HG02840 (cell line): ENCODE results near the gene ASCC2.

Experiments
- ATAC-seq: cut with Tn5 transposase; IDR thresholded peaks from one replicate; pipeline ENCODE4 v1.9.1; 2021; ENCODE audit warnings: mild to moderate bottlenecking, moderate library complexity, moderate number of reproducible peaks; ENCODE audit not compliant: unreplicated experiment, low FRiP score

ASCC2 gene

GRCh38 chr22:29793396-29793795, 44.7 kb downstream of the ASCC2 start:
- ATAC-seq: no peak

- no peak for ATAC-seq
These were observed 48.0 kb downstream of the ASCC2 start for GRCh38 chr22:29790061-29790460.

GRCh38 chr22:29788339-29789279, 49.5 kb downstream of the ASCC2 start:
- no peak for ATAC-seq

GRCh38 chr22:29787371-29787980, 50.6 kb downstream of the ASCC2 start:
- ATAC-seq: no peak

GRCh38 chr22:29786031-29786430, 52.0 kb downstream of the ASCC2 start:
- no peak for ATAC-seq

- no peak for ATAC-seq
These were observed 53.4 kb downstream of the ASCC2 start for GRCh38 chr22:29784451-29785361.

GRCh38 chr22:29782061-29782845, 55.8 kb downstream of the ASCC2 start:
- no peak for ATAC-seq

GRCh38 chr22:29780748-29781676, 57.1 kb downstream of the ASCC2 start:
- ATAC-seq: no peak

GRCh38 chr22:29780220-29780619, 57.9 kb downstream of the ASCC2 start:
- no peak for ATAC-seq

- no peak for ATAC-seq
These were observed 64.8 kb downstream of the ASCC2 start for GRCh38 chr22:29773233-29773632.

GRCh38 chr22:29772170-29772641, 65.9 kb downstream of the ASCC2 start:
- no peak for ATAC-seq

- ATAC-seq: no peak
These were observed 68.3 kb downstream of the ASCC2 start for GRCh38 chr22:29769723-29770321.

- ATAC-seq: no peak
These were observed 69.9 kb downstream of the ASCC2 start for GRCh38 chr22:29768052-29768693.

GRCh38 chr22:29767171-29768051, 70.7 kb downstream of the ASCC2 start, which contains the start of gene UQCR10:
TSS of gene UQCR10 (plus strand) at chr22:29767369. CDS start at chr22:29767399, 30 bp downstream.
- peak; percentile 67 for ATAC-seq

GRCh38 chr22:29766632-29767170, 71.4 kb downstream of the ASCC2 start, which contains the start of gene ZMAT5:
TSS of gene ZMAT5 (minus strand) at chr22:29767007. CDS start at chr22:29748544, 18,463 bp downstream.
- ATAC-seq: peak; percentile 88

- peak; percentile 3 for ATAC-seq
These were observed 72.0 kb downstream of the ASCC2 start for GRCh38 chr22:29765905-29766631.
